Measurements from ENCODE around the gene USF2.

USF2 gene

GRCh38 chr19:35303357-35303915, 34.7 kb downstream of the USF2 start:
- no peak for DNase-seq

GRCh38 chr19:35304036-35304435, 35.3 kb downstream of the USF2 start:
- DNase-seq: no peak

GRCh38 chr19:35305181-35305580, 36.4 kb downstream of the USF2 start:
- no peak for DNase-seq

- DNase-seq: no peak
These were observed 37.9 kb downstream of the USF2 start for GRCh38 chr19:35306473-35307246.

- DNase-seq: no peak
These were observed 39.2 kb downstream of the USF2 start for GRCh38 chr19:35307931-35308330.

- no peak for DNase-seq
These were observed 40.1 kb downstream of the USF2 start for GRCh38 chr19:35308910-35309309.

- DNase-seq: no peak
These were observed 40.9 kb downstream of the USF2 start for GRCh38 chr19:35309481-35310279.

GRCh38 chr19:35310331-35310730, 41.6 kb downstream of the USF2 start:
- no peak for DNase-seq

- DNase-seq: no peak
These were observed 42.2 kb downstream of the USF2 start for GRCh38 chr19:35310811-35311465.

GRCh38 chr19:35311901-35312665, 43.3 kb downstream of the USF2 start:
- no peak for DNase-seq

GRCh38 chr19:35313587-35313986, 44.8 kb downstream of the USF2 start:
- no peak for DNase-seq

GRCh38 chr19:35314031-35314430, 45.3 kb downstream of the USF2 start:
- no peak for DNase-seq

GRCh38 chr19:35314858-35315470, 46.2 kb downstream of the USF2 start:
- DNase-seq: no peak

GRCh38 chr19:35315883-35316282, 47.1 kb downstream of the USF2 start:
- DNase-seq: no peak

GRCh38 chr19:35316560-35316959, 47.8 kb downstream of the USF2 start:
- peak; percentile 50 to 59 for DNase-seq

GRCh38 chr19:35317464-35318043, 48.8 kb downstream of the USF2 start:
- no peak for DNase-seq

- no peak for DNase-seq
These were observed 50.1 kb downstream of the USF2 start for GRCh38 chr19:35318679-35319448.

- no peak for DNase-seq
These were observed 51.4 kb downstream of the USF2 start for GRCh38 chr19:35320065-35320713.

- no peak for DNase-seq
These were observed 52.5 kb downstream of the USF2 start for GRCh38 chr19:35321291-35321690.

GRCh38 chr19:35322014-35322413, 53.3 kb downstream of the USF2 start:
- no peak for DNase-seq

All from NCI-H187 (cell line).